Measurements from ENCODE around the gene EPHA2.

The EPHA2 gene

DNA sequence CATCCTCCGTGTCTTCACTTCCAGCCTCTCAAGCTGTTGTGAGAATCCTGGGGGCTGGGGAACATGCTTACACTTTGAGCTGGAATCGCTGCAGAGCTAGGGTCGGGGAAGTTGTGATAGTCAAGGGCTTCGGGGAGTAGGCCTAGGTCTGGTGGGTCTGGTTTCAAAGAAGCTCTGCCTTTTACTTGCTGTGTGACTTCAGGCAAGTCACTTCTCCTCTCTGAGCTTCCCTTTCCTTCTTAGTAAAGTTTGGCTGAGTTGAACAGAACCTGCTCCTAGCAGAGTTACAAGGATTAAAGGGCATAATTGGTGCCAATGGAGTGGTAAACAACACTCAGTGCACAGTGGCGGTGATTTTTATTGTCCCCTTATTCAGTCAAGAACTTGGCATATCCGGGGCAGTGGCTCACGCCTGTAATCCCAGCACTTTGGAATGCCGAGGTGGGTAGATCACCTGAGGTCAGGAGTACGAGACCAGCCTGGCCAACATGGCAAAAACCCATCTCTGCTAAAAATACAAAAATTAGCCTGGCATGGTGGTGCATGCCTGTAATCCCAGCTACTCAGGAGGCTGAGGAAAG lies 30.9 kb upstream of the EPHA2 start:
- no peak for DNase-seq
- intact Hi-C loops (cut with DNase I): loop anchor here (2.0 kb wide), 1 partner anchor 108 kb away; no protein-coding TSS in a partner anchor

DNA sequence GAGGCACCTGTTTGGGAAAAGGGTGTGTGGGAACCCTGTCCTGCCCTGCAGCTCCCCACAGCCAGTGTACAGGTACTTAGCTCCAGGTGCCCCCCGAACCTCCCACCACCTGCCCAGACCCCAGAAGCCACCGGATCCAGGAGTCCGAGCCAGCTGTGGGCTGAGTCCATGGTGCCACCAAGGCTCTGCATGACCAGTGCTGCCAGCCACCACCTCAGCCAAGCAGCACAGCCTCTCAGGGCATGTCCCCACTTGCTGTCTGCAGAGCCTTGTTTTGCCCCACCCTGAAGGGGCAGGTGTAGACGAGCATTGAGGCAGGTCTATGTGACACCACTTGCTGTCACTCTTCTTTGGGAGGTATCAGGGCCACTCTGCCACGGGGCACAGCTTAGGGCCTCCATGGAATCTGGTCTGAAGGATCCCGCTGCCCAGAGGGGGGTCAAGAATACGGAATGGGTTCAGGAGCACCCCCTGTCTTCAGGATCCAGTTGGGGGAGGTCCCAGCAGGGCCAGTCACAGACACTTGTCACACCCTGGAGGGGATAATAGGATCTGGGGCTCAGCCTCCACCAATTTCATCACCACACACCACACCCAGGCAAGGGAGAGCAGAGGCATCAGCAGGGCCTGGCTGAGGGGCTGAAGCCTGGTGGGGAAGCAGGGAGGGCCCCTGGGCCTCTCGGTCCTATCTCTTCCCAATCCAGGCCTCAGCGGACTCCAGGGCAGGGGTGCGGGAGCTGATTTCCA lies 28.9 kb upstream of the EPHA2 start:
- no peak for DNase-seq
- intact Hi-C loops (cut with DNase I): no loop called here

DNA sequence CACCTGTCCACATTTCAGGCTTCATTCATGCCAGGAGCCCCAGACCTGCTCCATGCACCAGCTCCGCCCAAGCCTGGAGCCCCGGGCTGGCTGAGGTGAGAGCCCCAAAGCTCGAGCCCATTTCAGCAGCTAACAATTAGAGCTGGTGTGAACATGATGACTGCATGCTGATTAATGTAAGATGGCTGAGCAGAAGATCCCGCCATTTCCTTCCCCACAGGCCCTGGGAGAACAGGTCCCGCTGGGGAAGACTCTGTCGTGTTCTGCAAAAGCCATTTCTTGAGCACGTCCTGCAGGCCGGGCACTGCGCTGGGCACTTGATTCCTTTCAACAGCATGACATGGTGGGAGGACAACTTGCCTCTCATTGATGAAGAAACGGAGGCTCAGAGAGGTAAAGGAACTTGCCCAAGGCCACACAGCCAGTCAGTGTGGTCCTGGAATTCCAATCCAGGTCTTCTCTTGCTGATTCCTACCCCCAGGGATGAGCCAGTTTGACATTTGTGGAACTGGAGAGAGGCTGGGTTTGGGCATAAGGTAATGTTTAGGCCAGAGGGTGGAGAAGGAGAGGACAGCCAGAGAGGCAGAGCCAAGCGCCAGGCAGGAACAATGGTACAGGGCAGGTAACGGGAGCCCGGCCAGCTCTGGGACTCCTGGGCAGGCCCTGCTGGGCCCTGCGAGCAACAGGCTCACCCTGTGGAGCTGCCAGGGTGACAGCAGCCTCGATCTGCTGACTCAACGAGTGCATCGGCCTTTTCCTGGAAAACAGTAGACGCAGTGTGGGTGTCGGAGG lies 28.1 kb upstream of the EPHA2 start:
- DNase-seq: no peak
- intact Hi-C loops (cut with DNase I): no loop called here

DNA sequence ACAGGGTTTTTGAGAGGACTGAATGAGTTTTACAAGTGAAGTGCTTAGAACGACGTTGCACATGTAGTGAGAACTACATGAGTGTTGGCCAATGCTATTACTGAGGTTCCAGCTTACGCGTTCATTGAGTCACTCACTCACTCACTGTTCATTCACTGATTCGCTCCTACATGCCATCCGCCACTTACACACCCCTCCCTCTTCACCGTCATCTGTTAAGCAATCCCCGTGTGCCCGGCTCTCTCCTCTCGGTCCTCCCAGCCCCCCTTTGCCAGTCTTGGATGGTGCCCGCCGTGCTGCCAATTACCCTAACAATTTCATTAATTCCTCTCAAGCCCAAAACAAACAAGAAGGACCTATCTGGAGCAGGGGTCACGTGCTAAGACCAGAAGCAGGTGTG lies 27.3 kb upstream of the EPHA2 start:
- intact Hi-C loops (cut with DNase I): no loop called here

DNA sequence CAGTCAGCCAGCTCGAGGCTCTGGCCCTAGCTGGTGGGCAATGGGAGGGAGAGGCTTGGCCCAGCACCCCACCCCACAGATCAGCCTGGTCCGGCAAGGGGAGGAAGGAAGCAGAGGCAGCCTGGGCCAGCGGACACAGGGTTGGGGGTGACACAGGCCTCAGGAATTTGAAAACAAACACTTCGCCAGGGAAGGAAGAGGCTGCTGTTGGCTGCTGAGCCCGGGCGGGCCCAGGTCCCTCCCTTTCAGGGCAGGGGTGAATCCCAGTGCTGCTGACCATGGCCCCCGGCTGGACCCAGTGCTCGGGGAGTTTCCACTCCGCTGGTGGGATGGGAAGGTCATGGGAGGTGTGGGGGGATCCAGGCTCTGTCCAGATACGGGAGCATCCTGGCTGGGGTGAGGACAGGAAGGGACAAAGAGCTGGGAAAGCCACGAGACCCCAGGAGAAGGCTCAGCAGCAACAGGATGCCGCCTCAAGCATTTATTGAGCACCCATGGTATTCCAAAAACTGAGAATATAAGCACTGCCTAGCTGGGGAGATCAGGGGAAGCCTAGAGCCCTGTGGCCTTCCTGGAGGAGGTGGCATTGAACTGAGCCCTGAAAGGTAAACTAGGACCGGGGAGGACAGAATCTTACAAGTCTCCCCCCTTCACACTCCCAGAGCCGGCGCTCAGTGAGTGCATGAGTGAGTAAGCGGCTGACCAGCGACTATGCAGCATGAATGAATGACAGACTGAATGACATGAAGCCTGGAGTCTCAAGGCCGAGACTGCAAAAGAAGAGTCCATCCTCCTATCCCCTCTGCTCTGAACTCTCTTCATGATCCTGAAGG lies 26.2 kb upstream of the EPHA2 start:
- intact Hi-C loops (cut with DNase I): no loop called here

More for the DNA sequence above, 27.3 kb upstream of the EPHA2 start:
- no peak for DNase-seq

DNA sequence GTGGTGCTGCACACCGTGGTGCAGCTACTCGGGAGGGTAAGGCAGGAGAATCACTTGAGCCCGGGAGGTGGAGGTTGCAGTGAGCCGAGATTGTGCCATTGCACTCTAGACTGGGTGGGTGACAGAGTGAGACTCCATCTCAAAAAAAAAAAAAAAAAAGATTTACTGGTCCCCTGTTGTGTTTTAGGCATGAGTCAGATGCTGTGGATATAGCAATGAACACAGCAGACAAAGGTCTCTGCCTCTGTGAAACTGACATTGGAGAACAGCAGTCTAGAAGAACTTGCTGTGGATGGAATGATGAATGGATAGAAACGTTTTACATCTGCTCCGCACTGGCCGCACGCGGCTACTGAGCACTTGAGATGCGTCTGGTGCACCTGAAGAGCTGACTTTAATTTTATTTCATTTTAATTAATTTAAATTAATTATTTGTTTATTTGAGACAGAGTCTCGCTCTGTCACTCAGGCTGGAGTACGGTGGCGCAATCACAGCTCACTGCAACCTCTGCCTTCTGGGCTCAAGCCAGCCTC lies 24.5 kb upstream of the EPHA2 start:
- no peak for DNase-seq
- intact Hi-C loops (cut with DNase I): no loop called here

More for the DNA sequence above, 26.2 kb upstream of the EPHA2 start:
- DNase-seq: no peak

DNA sequence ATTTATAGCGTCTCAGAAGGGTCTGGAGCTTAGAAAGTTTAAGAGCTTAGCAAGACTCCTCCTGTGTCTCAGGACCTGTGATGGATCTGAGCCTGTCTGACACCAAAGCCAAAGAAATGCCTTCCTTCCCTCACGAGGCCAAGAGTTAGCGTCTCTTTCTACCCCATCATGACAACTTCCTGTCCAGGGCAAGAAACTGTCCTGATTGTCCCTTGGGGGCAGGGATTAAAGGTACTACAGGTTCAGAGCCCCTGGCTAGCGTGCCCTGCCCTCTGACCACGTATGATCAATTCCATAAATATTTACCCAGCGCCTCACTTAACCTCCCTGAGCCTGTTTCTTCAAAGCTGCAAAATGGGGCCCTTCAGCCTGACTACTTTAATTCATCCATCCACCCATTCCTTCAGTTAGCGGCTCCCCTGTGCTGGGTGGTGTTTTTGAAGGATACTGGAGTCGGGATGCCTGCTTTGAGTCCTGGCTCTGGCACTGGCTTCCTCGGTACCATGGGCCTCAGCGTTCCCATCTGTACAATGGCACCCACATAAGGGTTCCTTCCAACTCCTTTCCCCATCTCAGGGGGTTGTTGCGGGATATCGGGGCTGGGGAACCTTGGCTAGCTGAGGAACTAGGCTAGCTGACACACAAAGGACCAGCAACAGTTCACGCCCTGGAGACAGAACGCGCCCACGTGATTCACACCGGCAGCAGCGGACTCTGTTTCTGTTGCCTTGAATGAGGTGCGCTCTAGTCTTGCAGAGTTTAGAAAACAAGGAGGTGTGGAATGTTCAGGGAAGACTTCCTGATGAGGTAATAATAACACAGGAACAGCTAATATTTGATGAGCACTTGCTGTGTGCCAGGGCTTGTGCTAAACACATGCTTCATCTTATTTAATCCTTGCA lies 23.0 kb upstream of the EPHA2 start:
- intact Hi-C loops (cut with DNase I): no loop called here

DNA sequence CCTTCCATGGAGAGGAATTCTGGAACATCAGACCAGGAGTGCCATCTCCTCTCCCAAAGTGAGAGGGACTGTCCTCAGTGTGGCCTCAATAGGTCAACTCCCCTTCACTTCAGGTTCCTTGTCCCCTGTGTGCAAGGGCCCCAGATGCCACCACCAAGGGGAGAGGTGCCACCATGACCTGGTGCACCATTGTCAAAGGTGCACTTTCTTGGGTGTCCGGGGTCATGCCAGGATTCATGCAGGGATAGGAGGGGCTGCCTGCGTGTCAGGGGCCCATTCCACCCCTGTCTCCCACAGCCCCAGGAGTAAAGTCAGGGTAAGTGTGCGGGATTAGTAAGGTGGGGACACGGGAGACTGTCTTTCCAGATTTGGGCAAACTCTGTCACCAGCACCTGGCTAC lies 21.4 kb upstream of the EPHA2 start:
- intact Hi-C loops (cut with DNase I): no loop called here
- DNase-seq: no peak

More for the DNA sequence above, 23.0 kb upstream of the EPHA2 start:
- DNase-seq: no peak

DNA sequence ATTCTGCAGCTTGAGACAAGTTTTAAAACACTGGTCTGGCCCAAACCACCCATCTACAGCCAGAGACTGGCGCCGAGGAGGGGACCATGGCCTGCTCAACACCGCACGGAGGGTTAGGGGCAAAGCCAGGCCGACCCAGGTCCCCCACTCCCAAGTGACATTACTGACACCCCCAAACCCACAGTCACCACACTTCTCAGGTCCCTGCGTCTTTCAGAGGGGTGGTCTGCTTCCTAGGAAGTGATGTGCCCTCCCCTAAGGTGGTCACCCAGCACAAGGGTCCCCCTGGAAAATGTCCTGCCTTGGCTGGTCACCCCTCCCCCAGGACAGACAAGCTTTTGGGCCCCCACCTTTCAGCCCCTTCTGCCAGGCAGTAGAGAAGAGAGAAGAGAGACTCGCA lies 20.8 kb upstream of the EPHA2 start:
- intact Hi-C loops (cut with DNase I): no loop called here

DNA sequence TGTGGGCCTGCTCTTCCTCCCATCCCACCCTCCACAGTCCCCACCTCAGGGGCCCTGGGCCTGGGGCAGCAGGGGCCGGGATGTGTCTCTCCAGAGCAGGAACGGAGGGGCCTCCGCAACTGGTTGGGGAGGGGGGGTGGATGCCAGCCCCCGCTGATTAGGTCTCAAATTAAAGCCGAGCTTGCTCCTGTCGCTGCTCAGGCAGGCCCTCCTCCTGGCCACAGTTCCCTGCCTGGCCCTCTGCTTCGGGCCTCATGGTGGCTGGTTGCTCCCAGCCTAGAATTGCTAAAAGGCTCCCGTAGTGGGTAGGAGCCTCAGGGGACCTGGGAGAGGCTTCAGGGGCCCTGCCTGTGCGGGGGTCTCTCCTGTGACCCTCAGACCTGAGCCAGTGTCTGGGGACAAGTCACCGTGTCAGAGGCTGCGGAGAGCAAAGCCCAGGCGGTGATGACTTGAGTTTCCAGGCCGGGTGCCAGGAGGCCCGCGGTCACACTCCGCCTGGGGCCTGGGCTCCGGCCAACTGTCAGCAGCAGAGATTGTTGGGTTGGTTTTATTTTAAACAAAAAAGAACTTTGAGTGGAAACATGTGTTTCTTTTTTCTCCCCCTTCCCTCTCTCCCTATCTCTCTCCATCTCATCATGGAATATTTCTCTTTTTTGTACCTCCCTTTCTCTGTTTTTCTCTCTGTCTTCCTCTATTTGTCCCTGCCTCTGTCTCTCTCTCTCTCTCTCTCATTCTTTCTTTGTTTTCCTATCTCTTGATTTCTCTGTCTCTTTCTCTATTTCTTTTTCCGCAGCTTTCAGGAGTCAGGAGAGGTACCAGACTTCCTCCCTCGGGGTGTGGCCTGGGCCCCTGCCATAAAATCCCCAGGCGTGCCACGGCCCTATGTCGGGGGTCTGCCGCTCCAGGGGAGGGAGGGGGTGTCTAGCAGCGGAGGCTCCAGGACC lies 20.0 kb upstream of the EPHA2 start:
- intact Hi-C loops (cut with DNase I): no loop called here
- DNase-seq: peak; percentile 34 to 88 (median 74)

More for the DNA sequence above, 20.8 kb upstream of the EPHA2 start:
- DNase-seq: no peak

DNA sequence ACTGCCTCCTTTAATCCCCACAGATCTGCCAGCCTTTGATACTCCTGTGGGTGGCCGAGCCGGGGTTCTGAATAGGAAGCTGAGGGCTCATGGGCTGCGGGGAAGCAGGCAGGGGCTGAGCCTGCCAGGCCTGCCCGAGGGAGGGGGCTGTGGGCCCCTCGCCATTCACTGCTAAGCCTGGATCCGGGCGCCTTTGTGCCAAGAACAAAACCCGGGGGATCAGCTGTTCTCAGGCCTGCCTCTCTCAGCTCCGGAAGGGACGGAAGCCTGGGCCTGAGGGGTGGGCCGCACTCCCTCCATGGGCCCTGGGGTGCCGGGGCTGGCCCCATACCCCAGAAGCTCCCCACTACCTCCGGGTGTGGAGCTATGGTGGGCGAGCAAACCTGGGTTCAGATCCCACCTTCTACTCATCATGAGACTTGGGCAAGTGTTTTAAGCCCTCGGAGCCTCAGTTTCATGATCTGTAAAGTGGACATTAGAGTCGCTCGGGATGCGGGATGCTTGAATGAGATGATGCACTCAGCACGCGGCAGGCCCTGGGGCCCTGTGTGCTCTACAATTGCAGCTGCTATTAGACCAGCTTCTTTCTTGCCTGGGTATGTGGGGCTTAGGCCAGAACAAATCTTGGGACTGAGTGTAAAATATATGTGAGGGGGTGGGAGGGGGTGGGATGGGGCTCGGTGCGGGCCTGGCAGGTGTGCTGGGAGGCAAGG lies 19.2 kb upstream of the EPHA2 start:
- intact Hi-C loops (cut with DNase I): no loop called here
- peak in 18 of 42 donors; percentile 7 to 67 (median 38) for DNase-seq

DNA sequence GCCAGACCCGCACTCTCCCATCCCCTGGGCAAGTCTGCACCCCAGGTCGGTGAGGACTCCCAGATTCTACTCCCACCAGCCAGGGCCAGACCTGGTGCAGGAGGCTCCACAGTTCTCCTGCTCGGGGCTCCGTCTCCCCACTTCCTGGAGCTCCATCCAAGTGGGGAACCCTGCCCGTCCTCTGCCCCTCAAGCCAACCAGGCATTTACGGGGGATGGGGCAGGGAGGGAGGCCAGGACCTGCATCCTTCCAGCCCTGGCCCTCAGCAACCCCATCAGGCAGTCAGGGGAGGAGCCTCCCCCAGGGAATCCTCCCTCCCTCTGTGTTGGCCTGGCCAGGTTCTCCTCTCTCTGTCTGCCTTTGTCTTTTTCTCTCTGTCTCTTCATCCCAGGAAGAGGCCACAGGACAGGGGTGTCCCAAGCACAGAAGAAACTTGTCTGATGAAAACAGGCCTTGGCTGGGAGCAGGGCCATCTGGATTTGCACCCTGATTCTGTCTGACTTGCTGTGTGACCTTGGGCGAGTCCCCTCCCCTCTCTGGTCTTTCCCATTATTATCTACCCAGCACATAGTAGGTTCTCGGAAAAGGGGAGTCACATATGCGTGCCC lies 18.5 kb upstream of the EPHA2 start:
- DNase-seq: no peak
- intact Hi-C loops (cut with DNase I): no loop called here

DNA sequence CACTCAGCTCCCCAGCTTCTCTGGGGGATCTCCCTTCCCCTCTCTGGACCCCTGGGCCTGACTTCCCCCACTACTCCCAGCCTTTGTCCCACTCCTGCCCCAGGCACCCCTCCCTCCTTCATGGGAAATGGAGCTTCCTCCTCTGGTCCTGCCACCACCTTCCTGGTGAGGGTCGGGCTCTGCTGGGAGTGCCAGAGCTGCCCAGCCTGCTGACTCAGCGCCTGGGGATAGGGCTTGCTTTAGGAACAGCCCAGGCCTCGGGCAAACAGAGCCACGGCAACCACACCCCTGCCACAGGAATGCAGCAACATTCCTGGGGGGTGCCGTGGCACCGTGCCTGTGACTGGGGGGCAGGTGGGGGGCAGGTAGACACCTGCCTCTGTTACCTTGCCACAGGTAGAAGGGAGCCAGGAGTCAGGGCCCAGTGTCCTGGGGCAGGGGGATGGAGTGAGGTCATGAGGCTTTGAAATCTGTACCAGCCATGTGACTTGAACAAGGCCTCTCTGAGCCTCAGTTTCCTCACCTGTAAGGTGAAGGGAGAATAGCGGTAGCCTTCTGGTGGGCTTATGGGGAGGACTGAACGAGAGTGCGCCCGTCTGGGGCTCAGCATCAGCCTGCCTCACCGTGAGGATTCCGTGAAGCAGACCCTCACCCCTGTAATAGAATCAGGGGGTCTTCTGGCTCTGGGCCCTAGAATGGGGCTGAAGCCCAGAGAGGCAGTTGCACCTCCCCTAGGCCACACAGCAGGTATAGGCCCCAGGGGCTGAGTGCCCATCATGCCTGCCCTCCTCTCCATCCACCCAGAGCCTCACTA lies 17.8 kb upstream of the EPHA2 start:
- intact Hi-C loops (cut with DNase I): no loop called here
- DNase-seq: no peak

DNA sequence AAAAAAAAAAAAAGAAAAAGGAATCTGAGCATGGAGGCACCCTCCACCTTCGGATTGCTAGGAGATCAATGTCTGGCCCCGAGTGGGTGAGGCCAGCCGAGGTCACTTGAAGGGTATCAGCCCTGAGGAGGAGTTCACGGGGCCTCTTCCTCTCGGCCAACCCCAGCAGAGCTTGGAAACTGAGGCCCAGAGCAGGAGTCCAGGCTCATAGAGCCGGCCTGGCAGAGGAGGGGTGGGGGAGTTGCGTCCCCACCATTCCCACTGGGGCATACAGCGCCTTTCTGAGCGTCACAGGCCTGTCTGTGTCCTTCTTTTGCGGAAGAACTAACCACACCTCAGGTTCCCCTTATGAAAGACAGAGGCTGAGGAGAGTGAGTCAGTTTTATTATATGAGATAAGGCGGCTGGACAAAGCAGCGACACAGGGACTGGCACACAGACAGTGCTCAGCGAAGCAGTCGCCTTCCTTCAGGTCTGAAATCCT lies 17.1 kb upstream of the EPHA2 start:
- intact Hi-C loops (cut with DNase I): no loop called here
- no peak for DNase-seq
